Measurements from ENCODE around the gene ALKBH5.

ALKBH5 gene

DNA sequence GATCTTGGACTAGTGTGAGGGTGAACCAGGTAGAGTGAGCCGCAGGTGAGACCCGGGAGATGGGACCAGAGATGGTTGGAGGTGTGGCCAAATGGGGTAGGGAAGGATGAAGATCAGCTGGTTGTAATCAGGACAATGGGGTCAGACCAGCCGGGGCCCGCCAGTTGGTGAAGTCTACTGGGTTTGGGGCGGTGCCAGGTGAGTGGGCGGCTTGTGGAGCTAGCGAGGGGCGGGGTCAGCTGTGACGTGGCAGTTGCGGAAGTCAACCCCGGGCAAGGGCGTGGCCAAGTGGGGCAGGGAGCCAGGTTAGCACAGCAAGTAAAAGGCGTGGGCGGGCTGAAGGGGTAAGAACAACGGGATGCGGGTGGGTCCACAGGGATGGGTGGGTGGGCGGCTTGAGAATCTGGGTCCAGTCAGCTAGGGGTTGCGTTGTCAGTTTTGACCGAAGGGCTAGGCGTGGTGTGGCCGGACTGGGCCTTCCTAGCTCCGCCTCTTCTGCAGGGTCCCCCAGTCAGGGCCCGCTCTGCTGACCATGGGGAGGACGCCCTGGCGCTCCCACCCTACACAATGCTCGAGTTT, 25.5 kb upstream of the ALKBH5 start:
- no peak for DNase-seq (ENCODE audit: low read depth)

DNA sequence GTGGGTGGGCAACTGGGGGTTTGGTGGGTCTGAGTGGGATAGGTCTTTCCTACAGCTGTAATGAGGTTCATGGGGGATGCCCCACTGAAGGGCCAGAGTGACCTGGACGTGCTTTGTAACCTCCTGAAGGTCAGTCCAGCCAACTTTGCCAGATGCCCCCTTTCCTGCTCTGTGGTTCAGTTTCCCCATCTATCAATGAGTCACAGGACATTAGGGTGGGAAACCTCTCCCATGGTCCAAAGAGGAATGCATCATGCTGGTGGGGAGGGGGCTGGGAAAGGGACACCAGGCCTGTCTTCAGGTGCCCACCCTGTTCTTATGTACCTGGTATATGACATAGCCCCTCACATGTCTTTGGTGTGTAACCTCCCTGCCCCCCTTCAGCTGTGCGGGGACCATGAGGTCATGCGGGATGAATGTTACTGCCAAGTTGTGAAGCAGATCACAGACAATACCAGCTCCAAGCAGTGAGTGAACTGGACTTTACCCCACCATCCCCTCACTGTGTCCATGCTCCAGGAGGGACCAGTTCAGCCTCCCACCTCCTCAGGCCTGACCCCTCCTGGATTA, 24.0 kb upstream of the ALKBH5 start:
- no peak for DNase-seq (ENCODE audit: low read depth)

DNA sequence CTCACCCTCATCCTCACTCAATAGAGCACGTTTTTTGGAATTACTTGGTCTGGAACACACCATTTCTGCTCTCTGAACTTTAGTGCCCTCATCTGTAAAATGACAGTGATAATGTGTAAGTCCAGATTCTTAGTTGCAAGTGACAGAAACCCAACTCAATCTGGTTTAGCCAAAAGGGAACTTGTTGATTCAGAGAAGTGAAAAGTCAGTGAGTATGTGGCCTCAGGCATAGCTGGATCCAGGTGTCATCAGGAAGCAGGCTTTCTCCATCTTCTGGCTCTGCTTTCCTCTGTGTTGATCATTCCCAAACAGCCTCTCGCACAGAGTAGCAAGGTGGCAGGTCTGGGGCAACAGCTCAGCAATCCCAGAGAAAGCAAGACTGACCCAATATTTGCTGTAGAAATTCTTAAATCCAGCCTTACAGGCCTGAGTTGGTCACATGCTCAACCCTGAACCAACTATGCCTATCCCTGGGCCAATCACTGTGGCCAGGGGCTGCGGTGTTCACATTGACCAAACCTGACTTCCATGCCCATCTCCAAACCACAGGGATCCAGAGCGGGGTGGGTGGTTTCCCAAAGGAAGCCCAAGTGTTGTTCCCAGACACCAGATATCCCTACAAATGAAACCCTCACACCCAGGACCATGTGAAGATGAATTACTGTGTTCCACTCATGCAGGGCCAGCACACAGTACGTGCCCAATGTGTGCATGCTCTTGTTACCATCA, 23.3 kb upstream of the ALKBH5 start:
- DNase-seq (ENCODE audit: low read depth), result no peak

DNA sequence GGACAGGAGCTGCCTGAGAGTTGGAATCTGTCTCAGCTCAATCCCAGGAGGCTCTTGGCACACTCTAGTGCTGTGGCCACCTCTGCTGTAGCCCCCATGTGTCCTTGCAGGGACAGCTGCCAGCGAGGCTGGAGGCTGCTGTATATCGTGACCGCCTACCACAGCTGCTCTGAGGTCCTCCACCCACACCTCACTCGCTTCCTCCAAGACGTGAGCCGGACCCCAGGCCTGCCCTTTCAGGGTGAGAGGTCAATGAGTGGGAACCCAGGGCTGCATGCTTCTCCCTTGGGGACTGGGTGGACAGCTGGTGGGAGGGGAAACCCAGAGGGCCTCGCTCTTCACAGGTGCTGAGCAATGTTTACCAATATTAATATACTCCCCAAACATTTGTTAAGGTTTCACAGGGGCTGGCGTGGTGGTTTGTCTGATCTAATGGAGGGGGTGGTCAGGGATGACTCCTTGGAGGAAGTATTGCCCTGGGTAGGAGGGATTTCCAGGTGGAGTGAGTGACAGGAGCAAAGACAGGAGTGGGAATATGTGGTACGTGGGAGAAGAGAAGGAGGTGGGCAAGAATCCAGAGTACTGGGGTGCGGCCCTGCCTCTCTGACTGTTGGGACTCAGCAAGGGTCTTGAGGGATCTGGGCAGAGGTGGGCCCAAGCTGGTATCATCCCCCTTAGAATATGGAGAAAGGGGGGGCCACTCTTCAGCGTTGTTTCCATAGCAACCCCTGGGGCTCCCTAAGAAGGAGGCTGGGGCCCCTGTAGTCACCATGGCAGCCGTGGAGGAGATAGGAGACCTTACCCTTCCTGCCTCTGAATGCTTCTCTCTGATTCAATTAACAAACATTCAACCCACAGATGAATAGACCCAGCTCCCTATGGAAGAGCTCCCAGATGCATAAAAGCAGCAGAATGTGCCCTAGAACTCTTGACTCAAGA, 22.2 kb upstream of the ALKBH5 start:
- no peak for DNase-seq (ENCODE audit: low read depth)

DNA sequence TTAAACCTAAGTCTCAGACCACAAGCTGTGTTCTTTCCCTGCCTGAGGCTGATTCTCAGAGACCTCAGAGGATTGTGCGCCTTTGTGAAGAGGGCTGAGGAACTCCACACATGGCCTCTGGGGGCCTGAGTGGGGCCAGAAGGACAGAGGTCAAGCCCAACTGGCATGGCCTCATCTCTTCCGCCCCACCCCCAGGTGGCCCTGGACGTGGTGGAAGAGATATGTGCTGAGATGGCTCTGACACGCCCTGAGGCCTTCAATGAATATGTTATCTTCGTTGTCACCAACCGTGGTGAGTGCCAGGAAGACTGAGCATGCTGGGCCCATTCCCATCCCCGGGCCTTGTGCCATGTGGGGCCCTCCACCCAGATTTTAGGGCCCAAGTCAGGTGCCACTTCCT, 20.1 kb upstream of the ALKBH5 start:
- DNase-seq (ENCODE audit: low read depth), result no peak

DNA sequence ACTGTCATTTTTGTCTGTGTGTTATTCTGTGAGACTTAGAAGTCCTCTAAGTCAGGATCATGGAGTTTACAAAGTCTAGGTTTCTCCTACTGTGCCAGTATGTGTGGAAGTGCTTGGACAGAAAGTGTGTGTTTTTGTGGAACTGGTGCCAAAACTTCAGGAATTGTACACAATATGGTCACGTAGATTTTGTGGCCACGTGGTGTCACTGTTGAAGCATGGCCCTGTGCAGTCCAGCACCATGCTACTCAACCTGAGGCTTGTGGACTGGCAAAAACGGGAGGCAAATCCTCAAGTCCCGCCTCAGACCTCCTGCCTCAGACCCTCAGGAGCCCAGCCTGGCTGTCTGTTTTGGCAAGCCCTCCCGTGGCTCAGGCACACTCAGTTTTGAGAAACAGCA, 16.7 kb upstream of the ALKBH5 start:
- no peak for DNase-seq (ENCODE audit: low read depth)

DNA sequence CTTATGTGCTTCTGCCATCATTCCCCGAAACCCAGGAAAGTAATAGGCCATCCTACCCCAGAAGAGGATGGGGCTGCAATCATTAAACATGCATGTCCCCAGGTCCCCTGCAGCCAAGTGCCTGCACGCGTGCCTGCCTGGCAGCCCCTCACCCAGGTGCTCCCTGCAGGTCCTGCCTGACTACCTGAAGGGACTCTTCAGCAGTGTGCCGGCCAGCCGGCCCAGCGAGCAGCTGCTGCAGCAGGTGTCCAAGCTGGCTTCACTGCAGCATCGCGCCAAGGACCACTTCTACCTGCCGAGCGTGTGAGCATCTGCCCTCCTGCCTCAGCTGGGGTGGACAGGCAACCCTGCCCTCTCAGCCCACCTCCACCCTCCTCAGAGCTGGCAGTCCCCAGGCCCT, 16.2 kb upstream of the ALKBH5 start:
- DNase-seq (ENCODE audit: low read depth), result no peak

DNA sequence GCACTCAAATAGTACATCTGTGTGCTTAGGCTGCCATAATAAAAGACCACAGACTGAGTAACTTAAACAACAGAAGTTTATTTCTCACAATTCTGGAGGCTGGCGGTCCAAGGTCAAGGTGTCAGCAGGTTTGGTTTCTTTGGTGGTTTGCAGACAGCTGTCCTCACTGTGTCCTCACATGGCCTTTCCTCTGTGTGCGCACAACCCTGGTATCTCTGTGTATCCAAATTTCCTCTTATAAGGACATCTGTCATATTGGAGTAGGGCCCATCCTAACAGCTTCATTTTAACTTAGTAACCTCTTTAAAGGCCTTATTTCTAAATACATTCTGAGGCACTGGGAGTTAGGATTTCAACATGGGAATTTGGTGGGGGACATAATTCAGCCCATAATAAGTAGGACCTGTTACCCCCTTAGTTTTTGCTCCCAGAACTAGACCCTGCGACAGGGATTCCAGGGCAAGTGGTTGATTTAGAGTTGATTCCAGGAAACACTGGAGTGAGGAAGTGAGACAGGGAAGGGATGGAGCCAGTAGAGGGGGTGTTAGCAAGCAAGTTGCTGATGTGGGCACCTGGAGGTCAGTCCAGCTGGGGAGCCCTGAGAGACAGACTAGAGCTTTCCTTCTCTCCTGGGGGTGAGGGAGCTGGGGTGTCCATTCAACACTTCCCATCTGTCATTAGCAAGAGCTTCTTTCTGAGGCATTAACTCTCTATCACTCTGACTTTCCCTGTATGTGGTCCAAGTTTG, 10.9 kb upstream of the ALKBH5 start:
- no peak for DNase-seq (ENCODE audit: low read depth)

DNA sequence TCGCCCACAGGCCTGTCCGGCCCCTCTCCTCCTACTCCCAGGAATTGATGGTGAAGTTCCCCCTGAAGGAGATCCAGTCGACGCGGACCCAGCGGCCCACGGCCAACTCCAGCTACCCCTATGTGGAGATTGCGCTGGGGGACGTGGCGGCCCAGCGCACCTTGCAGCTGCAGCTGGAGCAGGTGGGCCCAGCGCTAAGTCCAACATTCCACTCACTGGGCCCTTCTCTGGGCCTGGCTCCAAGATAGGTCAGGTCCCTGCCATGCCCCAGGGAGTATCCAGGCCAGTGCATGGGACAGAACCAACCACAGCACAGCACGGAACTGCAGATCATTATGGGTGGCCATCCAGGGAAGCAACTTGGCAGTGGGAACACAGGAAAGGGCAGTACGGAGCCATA, 9.9 kb upstream of the ALKBH5 start:
- DNase-seq (ENCODE audit: low read depth), result no peak

DNA sequence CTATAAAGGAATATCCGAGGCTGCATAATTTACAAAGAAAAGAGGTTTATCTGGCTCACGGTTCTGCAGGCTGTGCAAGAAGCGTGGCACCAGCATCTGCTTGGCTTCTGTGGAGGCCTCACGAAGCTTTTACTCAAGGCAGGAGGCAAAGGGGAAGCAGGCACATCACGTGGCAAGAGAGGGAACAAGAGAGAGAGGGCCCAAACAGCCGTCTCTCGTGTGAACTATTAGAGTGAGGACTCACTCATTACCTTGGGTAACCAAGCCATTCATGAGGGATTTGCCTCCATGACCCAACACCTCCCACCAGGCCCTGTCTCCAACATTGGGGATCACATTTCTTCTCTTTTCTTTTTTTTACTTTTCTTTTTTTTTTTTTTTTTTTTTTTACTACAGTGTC, 7.5 kb upstream of the ALKBH5 start:
- no peak for DNase-seq (ENCODE audit: low read depth)

DNA sequence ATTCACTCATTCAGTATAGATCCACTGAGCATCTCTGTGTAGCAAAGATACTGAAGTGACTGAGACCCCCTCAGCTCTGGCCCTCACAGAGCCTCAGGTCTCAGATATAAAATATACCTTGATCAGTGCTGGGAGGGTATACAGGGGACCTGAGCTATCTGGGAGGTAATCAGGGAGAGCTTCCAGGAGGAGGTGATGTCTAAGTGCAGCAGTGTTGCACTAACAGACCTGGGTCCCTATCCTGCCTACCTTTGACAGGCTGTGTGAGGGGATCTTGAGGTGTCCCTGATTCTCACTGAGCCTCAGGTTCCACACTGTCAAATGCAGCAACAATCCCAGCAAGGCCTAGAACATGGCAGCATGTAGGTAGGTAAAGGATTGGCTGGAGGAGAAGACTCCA, 6.5 kb upstream of the ALKBH5 start:
- DNase-seq (ENCODE audit: low read depth), result no peak

DNA sequence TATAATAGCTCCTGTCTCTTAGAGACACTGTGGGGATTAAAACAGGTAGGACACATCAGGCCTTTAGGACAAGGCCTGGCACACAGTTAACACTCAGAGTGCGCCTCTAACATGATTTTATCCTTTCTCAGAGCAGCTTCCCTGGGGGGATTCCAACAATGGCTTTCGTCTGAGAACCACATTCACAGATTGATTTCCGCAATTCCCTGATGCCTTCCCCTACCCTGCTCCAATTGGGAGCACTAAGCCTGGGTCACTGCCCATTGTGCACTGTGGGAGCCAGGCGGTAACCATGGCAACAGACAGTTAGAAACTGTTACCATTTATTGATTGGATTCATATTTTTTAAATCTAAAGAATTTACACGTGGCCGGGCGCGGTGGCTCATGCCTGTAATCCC, 5.9 kb upstream of the ALKBH5 start:
- DNase-seq (ENCODE audit: low read depth), result no peak

DNA sequence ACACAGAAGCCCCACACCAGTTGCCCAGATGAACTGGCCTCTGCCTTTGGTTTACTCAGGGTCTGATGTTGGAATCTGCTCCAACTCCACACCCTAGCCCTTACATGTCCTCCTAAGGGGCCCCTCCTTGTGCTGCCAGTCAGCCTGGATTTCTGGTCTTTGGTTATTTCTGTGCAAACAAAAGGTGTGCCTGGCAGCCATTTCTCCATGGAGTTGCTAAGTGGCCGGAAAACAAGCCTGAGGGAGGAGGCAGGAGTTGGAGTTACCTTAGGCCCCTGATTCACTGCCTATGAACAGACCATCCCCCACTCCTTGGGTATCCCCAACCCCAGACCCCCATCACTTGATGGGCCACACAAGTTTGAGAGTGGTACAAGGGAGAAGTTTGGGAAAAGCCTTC, 4.4 kb upstream of the ALKBH5 start:
- no peak for DNase-seq (ENCODE audit: low read depth)

DNA sequence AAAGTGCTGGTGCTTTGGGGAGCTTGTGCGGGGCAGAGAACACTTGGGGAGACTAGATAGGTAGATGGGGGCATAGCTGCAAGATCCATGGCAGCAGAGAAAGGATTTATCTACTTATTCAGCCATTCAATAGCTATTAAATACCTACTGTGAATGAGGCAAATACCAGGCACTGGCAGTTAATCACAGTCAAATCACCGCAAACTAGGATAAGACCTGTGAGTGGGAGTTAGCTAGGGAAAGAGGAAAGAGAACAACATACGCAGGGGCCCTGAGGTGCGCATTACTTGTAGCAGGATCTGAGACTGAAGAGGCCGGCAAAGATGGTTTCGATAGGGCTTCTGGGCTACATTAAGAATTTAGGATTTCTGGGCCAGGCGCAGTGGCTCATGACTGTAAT, 3.8 kb upstream of the ALKBH5 start:
- DNase-seq (ENCODE audit: low read depth), result no peak

DNA sequence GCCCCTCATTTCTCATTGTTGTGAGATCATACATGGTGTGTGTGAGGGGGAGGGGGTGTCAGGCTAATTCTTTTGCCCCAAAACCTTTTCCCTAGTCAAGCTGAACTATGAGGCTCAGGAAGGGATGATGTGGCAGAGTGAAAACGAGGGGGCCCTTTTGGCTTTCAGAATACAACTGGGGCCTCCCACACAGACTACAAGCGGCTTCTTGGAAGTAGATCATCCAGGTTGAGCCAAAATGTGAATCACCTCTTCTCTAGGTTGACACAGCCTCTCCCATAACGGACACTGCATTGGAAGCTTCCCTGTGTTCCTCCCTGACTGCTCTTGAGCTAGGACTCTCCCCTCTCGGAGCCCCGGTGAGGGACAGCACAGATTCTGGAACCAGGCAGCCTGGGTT, 2.3 kb upstream of the ALKBH5 start:
- no peak for DNase-seq (ENCODE audit: low read depth)

DNA sequence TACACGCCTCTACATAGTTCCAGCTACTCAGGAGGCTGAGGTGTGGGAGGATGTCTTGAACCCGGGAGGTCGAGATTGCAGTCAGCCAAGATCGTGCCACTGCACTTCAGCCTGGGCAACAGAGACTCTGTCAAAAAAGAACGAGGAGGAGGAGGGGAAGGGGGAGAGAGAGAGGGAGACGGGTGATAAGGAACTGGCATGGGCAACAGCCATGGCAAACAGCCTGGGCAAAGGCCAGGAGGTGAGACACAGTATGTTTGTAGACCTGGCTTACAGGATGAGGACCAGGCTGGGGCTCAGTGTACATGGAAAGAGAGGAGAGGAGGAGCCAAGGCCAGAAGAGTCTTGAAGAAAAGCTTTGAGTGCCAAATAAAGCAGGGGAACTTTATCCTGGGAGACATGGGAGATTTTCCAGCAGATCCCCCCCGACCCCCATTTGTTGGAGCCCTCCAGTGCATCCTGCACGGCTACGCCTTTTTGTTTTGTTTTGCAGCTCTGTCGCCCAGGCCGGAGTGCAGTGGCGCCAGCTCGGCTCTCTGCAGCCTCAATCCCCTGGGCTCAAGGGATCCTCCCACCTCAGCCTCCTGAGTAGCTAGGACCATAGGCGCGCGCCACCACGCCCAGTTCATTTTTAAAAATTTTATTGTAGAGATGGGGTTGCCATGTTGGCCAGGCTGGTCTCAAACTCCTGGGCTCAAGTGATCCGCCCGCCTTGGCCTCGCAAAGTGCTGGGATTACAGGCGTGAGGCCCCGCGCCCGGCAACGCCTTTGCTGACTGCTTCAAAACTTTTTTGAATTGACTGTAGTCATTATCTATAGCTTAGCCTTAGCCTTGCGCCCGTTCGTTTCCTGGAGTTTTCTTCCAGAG, 1.3 kb upstream of the ALKBH5 start:
- no peak for DNase-seq (ENCODE audit: low read depth)

DNA sequence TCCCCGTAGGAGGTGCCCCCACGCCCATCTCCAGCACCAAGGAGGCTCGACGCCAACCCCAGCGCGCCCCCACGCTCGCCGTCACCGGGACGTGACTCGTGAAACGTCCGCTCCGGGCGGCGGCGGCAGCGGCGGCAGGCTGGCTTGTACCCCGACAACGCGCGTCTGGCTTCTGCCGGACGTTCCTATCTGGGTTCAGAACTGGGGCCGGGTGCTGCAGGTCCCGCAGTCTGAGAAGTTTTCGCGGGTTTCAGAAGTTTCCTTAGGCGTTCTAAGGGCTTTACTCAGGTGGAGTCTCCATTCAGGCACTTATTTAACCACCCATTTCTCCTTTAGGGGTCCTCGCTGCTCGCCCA, 672 bp upstream of the ALKBH5 start:
- no peak for DNase-seq (ENCODE audit: low read depth)

DNA sequence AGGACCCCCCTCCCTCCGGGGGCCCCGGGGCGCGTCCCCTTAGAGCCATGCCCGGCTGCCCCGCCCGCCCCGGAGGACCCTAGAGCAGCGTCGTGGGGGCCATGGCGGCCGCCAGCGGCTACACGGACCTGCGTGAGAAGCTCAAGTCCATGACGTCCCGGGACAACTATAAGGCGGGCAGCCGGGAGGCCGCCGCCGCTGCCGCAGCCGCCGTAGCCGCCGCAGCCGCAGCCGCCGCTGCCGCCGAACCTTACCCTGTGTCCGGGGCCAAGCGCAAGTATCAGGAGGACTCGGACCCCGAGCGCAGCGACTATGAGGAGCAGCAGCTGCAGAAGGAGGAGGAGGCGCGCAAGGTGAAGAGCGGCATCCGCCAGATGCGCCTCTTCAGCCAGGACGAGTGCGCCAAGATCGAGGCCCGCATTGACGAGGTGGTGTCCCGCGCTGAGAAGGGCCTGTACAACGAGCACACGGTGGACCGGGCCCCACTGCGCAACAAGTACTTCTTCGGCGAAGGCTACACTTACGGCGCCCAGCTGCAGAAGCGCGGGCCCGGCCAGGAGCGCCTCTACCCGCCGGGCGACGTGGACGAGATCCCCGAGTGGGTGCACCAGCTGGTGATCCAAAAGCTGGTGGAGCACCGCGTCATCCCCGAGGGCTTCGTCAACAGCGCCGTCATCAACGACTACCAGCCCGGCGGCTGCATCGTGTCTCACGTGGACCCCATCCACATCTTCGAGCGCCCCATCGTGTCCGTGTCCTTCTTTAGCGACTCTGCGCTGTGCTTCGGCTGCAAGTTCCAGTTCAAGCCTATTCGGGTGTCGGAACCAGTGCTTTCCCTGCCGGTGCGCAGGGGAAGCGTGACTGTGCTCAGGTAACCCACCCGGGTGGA, 759 bp downstream of the ALKBH5 start:
- DNase-seq (ENCODE audit: low read depth), result no peak

DNA sequence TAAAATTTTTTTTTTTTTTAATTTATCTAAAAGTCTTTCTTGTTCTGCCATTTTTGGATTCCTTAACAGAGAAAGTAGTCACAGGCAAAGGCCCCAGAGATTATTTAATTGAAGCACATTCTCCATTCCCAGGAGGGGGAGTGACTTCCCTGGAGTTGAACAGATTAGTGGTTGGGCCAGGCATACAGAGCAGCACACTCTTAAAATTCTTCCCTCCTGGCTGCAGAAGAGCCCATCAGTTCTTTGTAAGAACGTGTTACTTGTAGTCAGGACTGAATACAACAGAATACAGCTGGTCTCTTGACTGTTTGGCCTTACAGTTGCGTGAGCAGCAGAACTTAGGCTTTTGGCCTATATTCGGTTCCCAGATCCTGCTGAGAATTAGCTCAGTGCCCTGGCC, 1.8 kb downstream of the ALKBH5 start:
- DNase-seq (ENCODE audit: low read depth), result no peak
